Limb (tissue), 2 donors: ENCODE results near the gene CADM1.
"Not testable (repeated sequence)": the region's sequence is repeated elsewhere in the genome, so short reads cannot be mapped to it uniquely, and the experiment has no call there.

ENCODE experiments used
- DNase-seq, 2 donors: peaks; one replicate each; pipeline ENCODE4 v3.0.0-alpha.2; 2016; ENCODE audit errors: extremely low spot score in 2 of 2

Gene CADM1

GRCh38 chr11:115477410-115477809, 26.8 kb downstream of the CADM1 start:
- no peak for DNase-seq

GRCh38 chr11:115476463-115477286, 27.5 kb downstream of the CADM1 start:
- DNase-seq, result no peak

- no peak for DNase-seq
Measured at GRCh38 chr11:115475564-115475963, 28.7 kb downstream of the CADM1 start.

- DNase-seq, result not testable (repeated sequence)
Measured at GRCh38 chr11:115474306-115474705, 29.9 kb downstream of the CADM1 start.

GRCh38 chr11:115473167-115473566, 31.0 kb downstream of the CADM1 start:
- no peak for DNase-seq

GRCh38 chr11:115471367-115471766, 32.8 kb downstream of the CADM1 start:
- DNase-seq, result no peak

GRCh38 chr11:115470928-115471327, 33.3 kb downstream of the CADM1 start:
- no peak for DNase-seq

GRCh38 chr11:115469361-115469760, 34.9 kb downstream of the CADM1 start:
- no peak for DNase-seq

GRCh38 chr11:115466122-115466521, 38.1 kb downstream of the CADM1 start:
- no peak for DNase-seq

- DNase-seq, result no peak
Measured at GRCh38 chr11:115464269-115464668, 39.9 kb downstream of the CADM1 start.

- no peak for DNase-seq
Measured at GRCh38 chr11:115463606-115464005, 40.6 kb downstream of the CADM1 start.

GRCh38 chr11:115462757-115463156, 41.5 kb downstream of the CADM1 start:
- DNase-seq, result no peak

- DNase-seq, result no peak
Measured at GRCh38 chr11:115462004-115462541, 42.1 kb downstream of the CADM1 start.

- no peak for DNase-seq
Measured at GRCh38 chr11:115460512-115460911, 43.7 kb downstream of the CADM1 start.

GRCh38 chr11:115459563-115459962, 44.7 kb downstream of the CADM1 start:
- no peak for DNase-seq

GRCh38 chr11:115458877-115459276, 45.3 kb downstream of the CADM1 start:
- DNase-seq, result no peak

GRCh38 chr11:115456019-115456418, 48.2 kb downstream of the CADM1 start:
- no peak for DNase-seq

GRCh38 chr11:115455613-115456012, 48.6 kb downstream of the CADM1 start:
- no peak for DNase-seq

GRCh38 chr11:115454525-115454924, 49.7 kb downstream of the CADM1 start:
- no peak for DNase-seq

- DNase-seq, result no peak
Measured at GRCh38 chr11:115453693-115454490, 50.3 kb downstream of the CADM1 start.

- DNase-seq, result no peak
Measured at GRCh38 chr11:115452241-115452640, 52.0 kb downstream of the CADM1 start.

GRCh38 chr11:115450519-115450918, 53.7 kb downstream of the CADM1 start:
- peak in 1 of 2 donors; percentile 53 for DNase-seq
